Esophagus squamous epithelium (tissue), 4 donors: ENCODE data around the gene NLRP13.

Experiments
- CTCF ChIP-seq, 6 experiments: fragments of 450-650 bp in 4 of 6; fragments of 200-600 bp in 2 of 6; sonication (generic) in 2 of 6; IDR thresholded peaks; one replicate each; pipeline ENCODE4 v1.5.1; 2016 to 2019; ENCODE audit warnings: antibody characterized with exemption in 6 of 6, mild to moderate bottlenecking in 4 of 6, moderate library complexity in 4 of 6
- POLR2A ChIP-seq, 4 donors: fragments of 450-650 bp; IDR thresholded peaks; one replicate each; pipeline ENCODE4 v1.6.1; 2017; ENCODE audit warnings: antibody characterized with exemption in 4 of 4, mild to moderate bottlenecking in 4 of 4, moderate library complexity in 3 of 4

GRCh38 chr19:55907746-55908145 is 24.4 kb downstream of the NLRP13 start:
- TF ChIP-seq CTCF (IDR thresholded peaks at IDR 0.05): no peak
- no peak for TF ChIP-seq POLR2A (IDR thresholded peaks at IDR 0.05)
